ENCODE measurements around the gene TMCC1.

- TF ChIP-seq CTCF (IDR thresholded peaks at IDR 0.05) (no peak), POLR2A (IDR thresholded peaks at IDR 0.05) (no peak)
These were observed 241.9 kb downstream of the TMCC1 start for GRCh38 chr3:129651435-129652202.
